GM18520 (cell line): ENCODE results near the gene FBLN5.
"Not testable (repeated sequence)": the region's sequence is repeated elsewhere in the genome, so short reads cannot be mapped to it uniquely, and the experiment has no call there.

ENCODE experiments used
- ATAC-seq: cut with Tn5 transposase; IDR thresholded peaks from one replicate; pipeline ENCODE4 v1.9.1; 2021; ENCODE audit not compliant: unreplicated experiment

The FBLN5 gene

GRCh38 chr14:91886961-91887360 is 60.5 kb downstream of the FBLN5 start:
- no peak for ATAC-seq

- ATAC-seq: no peak
These were observed 61.7 kb downstream of the FBLN5 start for GRCh38 chr14:91885839-91886238.

- no peak for ATAC-seq
These were observed 62.3 kb downstream of the FBLN5 start for GRCh38 chr14:91885113-91885712.

DNA sequence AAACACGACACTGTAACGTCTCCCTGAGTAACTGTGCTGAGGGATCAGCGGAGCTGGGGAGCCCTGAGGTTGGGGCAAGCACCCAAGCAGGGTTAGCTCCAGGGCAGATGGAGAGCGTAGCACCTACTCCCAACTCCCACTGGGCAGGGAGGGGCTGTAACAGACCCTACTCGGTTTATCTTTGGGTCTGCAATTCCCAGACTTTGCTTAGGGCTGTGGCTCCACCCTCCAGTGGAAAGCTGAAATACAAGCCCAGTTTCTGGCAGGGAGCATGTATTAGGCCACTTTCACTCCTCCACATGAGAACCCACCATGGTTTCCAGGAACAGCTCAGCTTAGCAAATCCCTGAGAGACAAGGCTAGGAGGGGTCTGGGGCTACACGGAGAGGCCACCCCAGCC is 62.8 kb downstream of the FBLN5 start:
- ATAC-seq: no peak

DNA sequence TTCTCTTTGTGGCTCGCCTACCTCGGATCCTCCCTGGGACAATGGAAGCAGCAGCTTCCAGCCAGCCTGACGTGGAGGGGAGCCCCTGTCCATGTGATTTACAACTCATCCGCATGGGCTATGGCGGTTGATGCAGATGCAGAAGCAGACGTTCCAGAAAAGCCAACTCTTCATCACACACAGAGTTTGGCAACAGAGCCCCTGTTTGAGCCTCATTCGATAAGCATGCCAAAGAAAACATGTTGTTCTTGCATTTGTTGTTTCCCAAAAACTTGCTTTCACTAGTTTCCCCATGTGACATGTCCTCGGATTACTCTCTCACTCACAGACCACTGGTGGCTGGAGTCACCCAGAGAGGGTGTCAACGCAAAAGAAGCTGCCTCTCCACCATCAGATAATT is 63.7 kb downstream of the FBLN5 start:
- no peak for ATAC-seq

DNA sequence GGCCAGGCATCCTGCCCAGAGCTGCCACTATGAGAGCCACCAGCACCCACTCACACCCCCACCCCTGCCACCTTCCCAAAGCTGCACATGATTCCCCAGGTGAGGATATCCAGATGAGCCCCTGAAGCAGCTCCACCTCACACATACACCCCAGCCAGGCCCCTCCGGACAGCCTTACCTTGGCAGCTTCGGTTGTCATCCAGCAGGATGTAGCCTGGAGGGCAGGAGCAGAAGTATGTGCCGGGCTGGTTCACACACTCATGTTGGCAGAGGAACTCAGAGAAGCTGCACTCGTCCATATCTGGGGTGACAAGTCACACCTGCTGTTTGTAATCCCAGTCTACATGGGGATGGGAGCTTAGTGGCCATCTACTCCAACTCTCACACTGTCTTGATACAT is 64.7 kb downstream of the FBLN5 start:
- ATAC-seq: no peak

GRCh38 chr14:91882369-91882768 is 65.1 kb downstream of the FBLN5 start:
- no peak for ATAC-seq

- ATAC-seq: no peak
These were observed 68.3 kb downstream of the FBLN5 start for GRCh38 chr14:91879196-91879595.

DNA sequence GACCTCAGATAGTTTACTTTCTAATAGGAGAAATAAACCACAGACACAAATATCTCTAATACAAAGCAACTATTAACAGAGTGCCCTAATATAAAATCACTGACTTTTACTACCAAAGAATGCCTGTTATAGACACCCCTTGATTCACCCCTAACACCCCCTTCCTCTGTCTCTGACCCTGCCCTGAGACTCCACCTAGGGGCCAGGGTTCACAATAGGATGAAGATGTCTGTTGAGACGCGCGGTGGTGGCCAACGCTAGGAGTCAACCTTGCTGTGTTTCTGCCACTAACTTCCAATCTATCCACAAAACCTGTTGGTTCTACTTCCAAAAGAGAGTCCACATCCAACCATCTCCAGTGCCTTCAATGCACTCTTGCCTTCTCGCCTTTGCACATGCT is 69.2 kb downstream of the FBLN5 start:
- ATAC-seq: no peak

GRCh38 chr14:91877376-91877915 is 70.0 kb downstream of the FBLN5 start:
- ATAC-seq: no peak

GRCh38 chr14:91876492-91876891 is 71.0 kb downstream of the FBLN5 start:
- ATAC-seq: no peak

DNA sequence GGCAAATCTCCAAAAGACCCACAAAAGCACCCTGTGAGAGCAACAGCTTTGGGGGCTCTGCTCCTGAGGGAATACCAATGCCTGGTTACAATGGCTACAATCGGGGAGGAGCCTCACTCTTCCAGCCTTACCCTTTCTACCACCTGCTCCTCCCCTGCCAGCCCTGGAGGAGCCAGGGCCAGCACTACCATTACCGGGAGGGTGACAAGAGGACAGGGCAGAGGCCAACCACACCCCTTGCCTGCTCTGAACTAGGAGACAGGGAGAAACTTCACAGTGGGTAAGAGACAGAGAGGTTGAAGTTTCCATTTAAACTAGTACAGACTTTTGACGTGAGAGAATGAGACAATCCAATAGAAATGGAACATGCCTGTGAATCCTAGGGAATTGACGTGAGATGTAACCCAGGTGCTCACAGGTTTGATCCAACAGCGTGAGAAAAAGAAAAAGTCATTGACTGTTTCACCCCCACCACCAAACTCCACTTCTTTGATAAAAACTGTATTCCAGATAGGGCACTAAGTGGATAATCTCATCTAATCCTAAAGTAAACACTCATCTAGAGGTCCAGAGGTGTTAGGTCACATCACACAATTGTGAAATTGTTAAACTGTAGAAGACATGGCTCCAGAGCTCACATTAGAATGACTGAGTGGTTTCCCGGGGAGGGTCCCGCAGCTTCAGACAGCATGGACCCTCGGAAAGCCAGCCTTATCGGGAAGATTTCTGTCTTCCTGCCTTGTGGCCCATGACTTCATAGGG is 71.8 kb downstream of the FBLN5 start:
- no peak for ATAC-seq

DNA sequence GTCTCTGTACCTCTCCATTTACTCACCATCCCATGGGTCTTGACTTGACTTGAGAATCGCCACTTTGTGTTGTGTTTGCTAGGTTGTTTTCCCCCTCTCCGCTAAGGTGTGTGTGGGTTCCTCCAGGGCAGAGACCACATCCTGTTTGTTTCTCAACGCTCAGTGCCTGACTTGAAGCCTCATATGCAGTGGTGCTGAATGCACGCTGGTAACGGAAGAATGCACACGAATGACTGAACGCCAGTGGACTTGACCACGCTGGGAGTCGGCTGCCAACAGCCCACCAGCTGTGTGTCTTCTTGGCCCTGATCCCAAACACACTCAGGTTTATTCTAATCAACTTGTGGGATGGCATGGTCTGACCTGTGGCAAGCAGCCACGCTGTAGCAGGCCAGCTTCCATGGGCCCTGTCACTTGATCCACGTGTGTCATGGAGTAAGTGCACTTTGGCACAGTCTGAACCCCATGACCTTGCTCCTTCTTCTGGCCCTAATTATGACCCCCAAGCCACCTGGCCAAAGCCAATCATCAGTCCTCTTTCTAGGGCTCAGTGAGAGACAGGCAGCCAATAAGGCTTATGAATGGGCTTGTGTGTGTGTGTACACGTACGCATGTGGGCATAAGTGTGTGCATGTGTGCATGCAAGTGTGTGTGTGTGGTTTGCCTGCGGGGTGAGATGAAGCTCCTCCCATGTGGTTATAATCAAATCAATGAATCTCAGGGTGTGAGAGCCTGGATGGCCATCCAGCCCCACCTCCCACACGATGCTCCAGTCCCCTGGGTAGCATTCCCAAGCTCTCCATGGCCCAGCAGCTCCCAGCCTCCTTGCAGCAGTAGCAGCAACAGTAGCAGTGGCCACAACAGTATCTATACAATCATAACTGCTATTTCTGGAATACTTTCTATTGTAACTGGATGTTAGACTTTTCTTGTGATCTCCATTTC is 73.8 kb downstream of the FBLN5 start:
- peak; percentile 57 for ATAC-seq

DNA sequence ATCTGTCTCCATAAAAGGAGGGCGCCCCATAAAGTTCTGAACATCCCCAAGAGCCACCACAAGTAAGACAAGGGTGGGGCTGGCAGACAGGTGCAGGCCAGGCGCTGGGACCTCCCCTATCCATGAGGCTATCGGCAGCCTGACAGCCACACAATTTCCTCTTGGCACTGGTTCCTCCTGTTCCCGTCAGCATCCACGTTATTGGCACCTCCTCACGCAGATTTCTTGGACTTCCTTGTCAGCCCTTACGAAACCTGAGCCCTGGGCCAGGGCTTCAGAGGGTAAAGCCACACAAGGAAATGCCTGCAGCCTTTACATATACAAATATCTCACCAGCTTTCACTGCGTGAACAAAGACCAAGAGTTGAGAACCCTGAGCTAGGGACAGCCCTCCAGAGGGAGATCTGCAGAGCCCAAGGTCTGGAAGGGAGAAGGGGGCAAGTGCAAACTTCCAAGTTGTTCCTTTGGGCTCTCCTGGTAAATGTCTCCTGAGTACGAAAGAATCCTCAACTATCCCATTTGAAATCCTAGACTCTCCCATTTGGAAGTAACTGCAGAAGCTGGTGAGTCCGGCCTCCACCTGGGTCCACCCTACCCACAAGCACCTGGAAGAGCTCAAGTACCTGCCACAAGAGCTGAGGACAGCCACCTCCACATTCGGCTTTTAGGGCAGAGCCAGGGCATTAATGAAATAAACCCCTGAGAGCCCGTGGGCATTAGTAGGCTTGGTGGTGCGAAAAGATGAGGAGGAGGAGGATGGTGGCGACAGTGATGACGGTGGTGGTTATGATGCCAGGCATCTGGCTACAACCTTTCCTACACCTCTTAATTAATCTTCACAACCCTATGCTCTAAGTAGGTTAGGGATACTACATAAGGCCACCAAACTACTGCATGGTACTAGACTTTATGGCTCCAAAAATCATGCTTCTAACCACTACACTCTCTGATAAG is 74.7 kb downstream of the FBLN5 start:
- peak; percentile 9 for ATAC-seq

- peak; percentile 28 for ATAC-seq
These were observed 75.4 kb downstream of the FBLN5 start for GRCh38 chr14:91872011-91872501.

GRCh38 chr14:91871401-91871800 is 76.1 kb downstream of the FBLN5 start:
- ATAC-seq: not testable (repeated sequence)

DNA sequence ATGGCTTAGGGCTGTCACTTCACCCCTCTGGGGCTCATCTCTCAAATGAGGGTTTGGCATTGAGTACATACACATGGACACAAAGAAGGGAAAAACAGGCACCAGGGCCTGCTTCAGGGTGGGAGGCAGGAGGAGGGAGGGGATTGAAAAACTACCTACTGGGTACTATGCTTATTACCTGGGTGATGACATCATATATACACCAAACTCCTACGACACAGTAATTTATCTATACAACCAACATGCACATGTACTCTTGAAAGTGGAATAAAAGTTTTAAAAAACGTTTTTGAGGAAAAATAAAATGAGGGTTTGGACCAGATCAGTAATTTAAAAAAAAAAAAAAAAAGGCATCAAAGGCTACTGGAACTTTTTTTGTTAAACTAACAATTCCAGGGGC is 76.6 kb downstream of the FBLN5 start:
- ATAC-seq: no peak

DNA sequence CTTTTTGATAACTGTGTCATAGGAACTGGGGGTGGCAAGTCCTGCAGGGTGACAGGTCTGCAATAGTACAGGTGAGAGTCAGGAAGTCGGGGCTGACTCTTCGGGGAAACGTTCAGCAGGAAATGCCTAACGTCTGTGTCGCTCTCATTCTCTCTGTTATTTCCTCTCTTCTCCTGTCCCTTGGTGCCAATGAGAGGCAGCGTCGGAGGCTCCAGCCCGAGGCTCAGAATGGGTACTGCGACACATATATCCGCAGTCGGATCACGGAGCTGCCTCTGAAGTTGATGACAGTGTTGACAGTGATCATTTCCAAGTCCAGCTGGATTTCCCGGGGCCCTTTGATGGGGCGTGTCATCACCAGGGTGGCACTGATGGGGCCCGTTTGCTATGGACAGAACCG is 77.5 kb downstream of the FBLN5 start:
- ATAC-seq: no peak

DNA sequence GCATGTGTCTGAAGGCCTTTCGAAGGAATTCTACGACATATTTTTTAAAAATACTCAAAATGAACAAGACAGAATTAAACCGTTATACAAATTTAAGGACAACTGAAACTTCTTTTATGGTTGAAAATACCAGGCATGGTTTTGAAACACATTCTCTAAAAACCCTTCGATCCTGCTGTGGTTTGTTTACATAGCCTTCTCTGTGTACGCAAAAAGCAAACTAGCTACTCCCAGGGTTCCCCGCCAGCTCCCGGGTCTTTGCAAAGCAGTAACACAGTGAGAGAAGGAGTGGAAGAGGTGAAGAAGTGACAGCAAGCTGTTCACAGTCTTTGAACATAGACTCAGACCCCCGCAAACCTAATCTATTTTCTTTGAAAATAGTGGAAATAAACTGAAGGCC is 77.9 kb downstream of the FBLN5 start:
- ATAC-seq: no peak

DNA sequence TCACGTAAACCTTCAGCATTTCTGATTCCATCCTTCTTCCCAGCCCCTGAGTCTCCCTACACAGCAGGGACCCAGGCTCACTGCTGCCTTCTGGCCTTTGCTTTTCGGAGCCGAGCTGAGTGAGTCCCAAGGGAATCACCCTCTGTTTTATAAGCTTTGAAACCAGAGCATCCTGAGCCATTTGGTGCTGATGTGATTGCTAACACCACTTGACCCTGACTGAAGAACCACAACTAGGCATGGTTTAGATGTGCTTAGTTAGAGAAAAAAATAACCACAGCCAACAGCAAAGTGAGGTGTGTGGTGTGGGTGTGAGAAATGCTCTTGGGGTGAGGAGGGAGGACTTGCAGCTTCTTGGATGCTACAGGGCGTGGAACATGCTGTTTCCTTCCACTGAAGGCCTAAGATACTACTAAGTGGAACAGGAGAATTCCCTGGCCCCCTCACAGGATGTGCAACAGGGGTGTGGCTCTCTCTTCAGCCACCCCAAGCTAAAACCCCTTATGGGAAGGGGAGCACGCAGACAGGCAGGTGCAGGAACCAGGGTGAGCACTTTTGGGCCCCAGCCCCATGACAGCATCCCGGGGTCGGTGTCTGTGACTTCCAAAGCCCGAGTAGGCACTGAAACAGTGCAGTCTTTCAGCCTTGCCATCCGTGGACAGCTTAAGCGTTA is 80.0 kb downstream of the FBLN5 start, which contains the start of gene TC2N:
Gene TC2N, minus strand, starts transcription at position 221 of the 673 bp plus-strand sequence. CDS start 53,767 bp downstream, outside the sequence.
- peak; percentile 40 for ATAC-seq
